Ascending aorta (tissue), 2 donors: ENCODE data around the gene JAG2. TPM values are rescaled to one million over a fixed set of nuclear protein-coding genes. Genes with fewer than 3 reads are reported as not detected.

Source experiments
- DNase-seq, 2 donors: peaks; one replicate each; pipeline ENCODE4 v3.0.0-alpha.2; 2019; ENCODE audit warnings: low spot score in 2 of 2
- H3K27ac ChIP-seq, 2 donors: fragments of 200-600 bp; sonication (generic); one replicate each; pipeline ENCODE4 v1.5.1; 2016 to 2017; ENCODE audit warnings: mild to moderate bottlenecking in 1 of 2
- H3K27me3 ChIP-seq: fragments of 200-600 bp; sonication (generic); one replicate; pipeline ENCODE4 v1.5.1; 2017
- H3K36me3 ChIP-seq, 2 donors: fragments of 200-600 bp; sonication (generic); one replicate each; pipeline ENCODE4 v1.5.1; 2016
- H3K4me1 ChIP-seq, 2 donors: fragments of 200-600 bp; sonication (generic); one replicate each; pipeline ENCODE4 v1.5.1; 2016 to 2017; ENCODE audit warnings: mild to moderate bottlenecking in 1 of 2
- H3K4me3 ChIP-seq, 2 donors: fragments of 200-600 bp; sonication (generic); one replicate each; pipeline ENCODE4 v1.5.1; 2016 to 2017; ENCODE audit warnings: mild to moderate bottlenecking in 1 of 2
- H3K9me3 ChIP-seq, 2 donors: fragments of 200-600 bp; sonication (generic); one replicate each; pipeline ENCODE4 v1.5.1; 2016
- intact Hi-C: fragments of 100-400 bp; cut with DNase I; formaldehyde crosslinking; loops from one replicate; pipeline ENCODE4 v1.15.1; 2023
- total RNA-seq: library from RNA; depleted of rRNA; stranded (reverse); fragments of >200 nt; gene quantifications from one replicate; pipeline ENCODE4 v1.1.0, GENCODE V29; 2016
- TF ChIP-seq, protein P1 (sequence below), 3 experiments: fragments of 200-600 bp in 2 of 3; fragments of 450-650 bp in 1 of 3; sonication (generic) in 2 of 3; IDR thresholded peaks; one replicate each; pipeline ENCODE4 v1.5.1; 2016 to 2019; ENCODE audit warnings: antibody characterized with exemption in 3 of 3, mild to moderate bottlenecking in 1 of 3, moderate library complexity in 1 of 3

Gene JAG2
- total RNA-seq, 1 donor from 2014 or later = 35.5 TPM

DNA sequence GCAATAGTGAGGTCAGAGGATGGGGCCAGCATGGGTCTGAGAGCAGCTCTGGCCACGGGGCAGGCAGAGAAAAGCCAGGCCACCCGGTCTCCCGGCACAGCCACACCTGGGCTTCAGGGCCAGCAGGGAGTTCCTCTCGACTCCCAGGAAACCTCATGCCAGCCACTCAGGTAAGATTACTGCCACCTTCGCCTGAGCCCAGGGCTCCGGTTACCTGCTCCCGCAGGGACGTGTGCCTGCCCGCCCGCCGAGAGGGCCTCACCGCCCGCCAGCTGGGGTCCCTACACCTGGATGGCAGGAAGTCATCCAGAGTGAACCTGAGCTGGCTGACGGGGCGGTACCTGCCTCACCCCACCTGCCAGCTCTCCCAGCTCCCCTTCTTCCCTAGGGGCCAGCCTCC lies 7.3 kb downstream of the JAG2 start:
- TF ChIP-seq, protein P1, sequence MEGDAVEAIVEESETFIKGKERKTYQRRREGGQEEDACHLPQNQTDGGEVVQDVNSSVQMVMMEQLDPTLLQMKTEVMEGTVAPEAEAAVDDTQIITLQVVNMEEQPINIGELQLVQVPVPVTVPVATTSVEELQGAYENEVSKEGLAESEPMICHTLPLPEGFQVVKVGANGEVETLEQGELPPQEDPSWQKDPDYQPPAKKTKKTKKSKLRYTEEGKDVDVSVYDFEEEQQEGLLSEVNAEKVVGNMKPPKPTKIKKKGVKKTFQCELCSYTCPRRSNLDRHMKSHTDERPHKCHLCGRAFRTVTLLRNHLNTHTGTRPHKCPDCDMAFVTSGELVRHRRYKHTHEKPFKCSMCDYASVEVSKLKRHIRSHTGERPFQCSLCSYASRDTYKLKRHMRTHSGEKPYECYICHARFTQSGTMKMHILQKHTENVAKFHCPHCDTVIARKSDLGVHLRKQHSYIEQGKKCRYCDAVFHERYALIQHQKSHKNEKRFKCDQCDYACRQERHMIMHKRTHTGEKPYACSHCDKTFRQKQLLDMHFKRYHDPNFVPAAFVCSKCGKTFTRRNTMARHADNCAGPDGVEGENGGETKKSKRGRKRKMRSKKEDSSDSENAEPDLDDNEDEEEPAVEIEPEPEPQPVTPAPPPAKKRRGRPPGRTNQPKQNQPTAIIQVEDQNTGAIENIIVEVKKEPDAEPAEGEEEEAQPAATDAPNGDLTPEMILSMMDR (IDR thresholded peaks at IDR 0.05) = no peak
- H3K4me3 ChIP-seq = no peak overlapping the region
- H3K9me3 ChIP-seq = no peaks in the 10 kb centered on the region
- H3K36me3 ChIP-seq = no peaks in the 10 kb centered on the region
- H3K4me1 ChIP-seq = peaks cover 0 to 2% of the 10 kb centered on the region in 2 donors
- no peak overlapping the region for H3K27ac ChIP-seq
- no peak for DNase-seq
- intact Hi-C loops = loop anchor here (10.0 kb wide), 1 partner anchor 1277 kb away; no protein-coding TSS in a partner anchor
- no peaks in the 10 kb centered on the region for H3K27me3 ChIP-seq

DNA sequence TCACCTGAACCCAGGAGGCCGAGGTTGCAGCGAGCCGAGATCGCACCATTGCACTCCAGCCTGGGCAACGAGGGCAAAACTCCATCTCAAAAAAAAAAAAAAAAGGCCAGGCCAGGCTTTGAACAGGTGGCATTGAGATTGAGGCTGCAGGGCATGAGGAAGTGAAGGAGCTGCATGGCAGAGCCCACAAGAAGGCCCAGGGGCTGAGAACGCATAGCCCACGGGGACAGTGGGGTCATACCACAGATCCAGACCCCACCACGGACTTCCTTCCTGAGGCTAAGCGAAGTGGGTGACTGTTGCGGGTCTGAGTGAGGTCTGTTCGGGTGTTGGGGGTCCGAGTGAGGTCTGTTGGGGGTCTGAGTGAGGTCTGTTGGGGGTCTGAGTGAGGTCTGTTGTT lies 7.8 kb downstream of the JAG2 start:
- Histone ChIP-seq H3K27me3 (no peaks in the 10 kb centered on the region), H3K27ac (no peak overlapping the region), H3K36me3 (no peaks in the 10 kb centered on the region), H3K9me3 (no peaks in the 10 kb centered on the region), H3K4me3 (no peak overlapping the region), H3K4me1 (peaks cover 0 to 2% of the 10 kb centered on the region in 2 donors)
- intact Hi-C loops = loop anchor here (10.0 kb wide), 1 partner anchor 1276 kb away; no protein-coding TSS in a partner anchor
- TF ChIP-seq, protein P1 (IDR thresholded peaks at IDR 0.05) = no peak
- DNase-seq = no peak

GRCh38 chr14:105159344-105159743 lies 9.2 kb downstream of the JAG2 start:
- no peaks in the 10 kb centered on the region for H3K27me3 ChIP-seq
- TF ChIP-seq, protein P1 (IDR thresholded peaks at IDR 0.05) = no peak
- H3K27ac ChIP-seq = no peak overlapping the region
- H3K4me1 ChIP-seq = no peaks in the 10 kb centered on the region
- DNase-seq = no peak
- H3K9me3 ChIP-seq = no peaks in the 10 kb centered on the region
- intact Hi-C loops = no loop called here
- H3K4me3 ChIP-seq = no peak overlapping the region
- H3K36me3 ChIP-seq = no peaks in the 10 kb centered on the region

DNA sequence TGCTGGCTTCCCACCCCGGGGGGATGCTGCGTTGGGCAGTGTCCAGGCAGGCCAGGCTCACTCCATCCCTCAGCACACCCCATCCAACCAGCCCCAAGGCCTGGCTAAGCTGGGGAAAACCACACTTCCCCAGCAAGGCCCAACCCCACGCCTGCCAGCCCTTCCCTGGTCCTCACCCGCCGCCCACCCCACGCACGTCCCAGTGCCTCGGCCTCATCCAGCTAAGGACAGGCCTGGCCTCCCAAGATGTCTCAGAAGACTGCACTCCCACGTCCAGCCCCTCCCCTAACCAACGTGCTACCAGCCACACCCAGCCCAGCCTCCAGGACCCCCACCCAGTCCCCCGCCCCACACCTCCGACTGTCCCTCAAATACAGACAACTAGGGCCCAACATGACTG lies 9.8 kb downstream of the JAG2 start:
- H3K4me3 ChIP-seq = no peak overlapping the region
- no peak overlapping the region for H3K27ac ChIP-seq
- no peaks in the 10 kb centered on the region for H3K9me3 ChIP-seq
- no peaks in the 10 kb centered on the region for H3K36me3 ChIP-seq
- no peak for DNase-seq
- intact Hi-C loops = no loop called here
- H3K27me3 ChIP-seq = no peaks in the 10 kb centered on the region
- TF ChIP-seq, protein P1 (IDR thresholded peaks at IDR 0.05) = no peak
- H3K4me1 ChIP-seq = no peaks in the 10 kb centered on the region

DNA sequence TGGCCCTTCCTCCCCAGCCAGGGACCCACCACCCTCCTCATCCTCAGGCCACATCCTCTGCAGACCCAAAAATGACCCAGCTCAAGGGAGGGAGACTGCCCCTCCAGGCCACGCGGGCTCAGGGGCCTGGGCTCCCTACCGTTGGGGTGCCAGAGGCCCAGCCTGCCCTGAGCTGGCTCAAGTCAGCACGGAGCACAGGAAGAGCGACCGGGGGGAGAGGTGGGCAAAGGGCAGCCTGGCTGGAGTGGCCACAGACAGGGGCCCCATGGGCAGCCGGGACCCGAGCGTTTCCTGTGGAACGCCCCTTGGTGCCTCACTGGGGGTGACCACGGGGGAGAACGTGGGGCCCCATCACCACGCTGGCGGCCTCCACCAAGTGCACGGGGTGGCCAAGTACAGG lies 10.7 kb downstream of the JAG2 start:
- Histone ChIP-seq H3K36me3 (no peaks in the 10 kb centered on the region), H3K4me1 (no peaks in the 10 kb centered on the region), H3K4me3 (no peak overlapping the region), H3K27ac (no peak overlapping the region), H3K9me3 (no peaks in the 10 kb centered on the region), H3K27me3 (no peaks in the 10 kb centered on the region)
- TF ChIP-seq, protein P1 (IDR thresholded peaks at IDR 0.05) = no peak
- intact Hi-C loops = no loop called here
- no peak for DNase-seq
